Mesothelial cell of epicardium (in vitro differentiated cells): ENCODE results near the gene C10orf143. TPM values are rescaled to one million over a fixed set of nuclear protein-coding genes. Genes with fewer than 3 reads are reported as not detected.

Source experiments
- DNase-seq, 2 experiments: peaks; one replicate each; pipeline ENCODE4 v3.0.0; 2021; ENCODE audit warnings: low spot score in 2 of 2; ENCODE audit not compliant: unreplicated experiment in 2 of 2
- H3K27ac Mint-ChIP-seq: 2 replicates; pipeline ENCODE4 v1.8.0; 2021; ENCODE audit warnings: mixed read lengths
- H3K27me3 Mint-ChIP-seq: 2 replicates; pipeline ENCODE4 v1.8.0; 2021; ENCODE audit warnings: low read depth, mixed read lengths
- H3K36me3 Mint-ChIP-seq: 2 replicates; pipeline ENCODE4 v1.8.0; 2021; ENCODE audit warnings: mixed read lengths
- H3K4me1 Mint-ChIP-seq: 2 replicates; pipeline ENCODE4 v1.8.0; 2021; ENCODE audit warnings: mixed read lengths
- H3K4me3 Mint-ChIP-seq: 2 replicates; pipeline ENCODE4 v1.8.0; 2021; ENCODE audit warnings: mild to moderate bottlenecking, moderate library complexity, mixed read lengths
- H3K9me3 Mint-ChIP-seq: 2 replicates; pipeline ENCODE4 v1.8.0; 2021; ENCODE audit warnings: mixed read lengths
- CTCF ChIP-seq: fragments of 200-600 bp; sonication (generic); IDR thresholded peaks from one replicate; pipeline ENCODE4 v1.5.0; 2021; ENCODE audit warnings: antibody characterized with exemption; ENCODE audit not compliant: unreplicated experiment
- total RNA-seq: library from RNA; stranded (reverse); gene quantifications from 3 replicates; pipeline ENCODE4 v1.2.1, GENCODE V29; 2021

Gene C10orf143
- total RNA-seq, 1 donor from 2014 or later, result 2.2 TPM

DNA sequence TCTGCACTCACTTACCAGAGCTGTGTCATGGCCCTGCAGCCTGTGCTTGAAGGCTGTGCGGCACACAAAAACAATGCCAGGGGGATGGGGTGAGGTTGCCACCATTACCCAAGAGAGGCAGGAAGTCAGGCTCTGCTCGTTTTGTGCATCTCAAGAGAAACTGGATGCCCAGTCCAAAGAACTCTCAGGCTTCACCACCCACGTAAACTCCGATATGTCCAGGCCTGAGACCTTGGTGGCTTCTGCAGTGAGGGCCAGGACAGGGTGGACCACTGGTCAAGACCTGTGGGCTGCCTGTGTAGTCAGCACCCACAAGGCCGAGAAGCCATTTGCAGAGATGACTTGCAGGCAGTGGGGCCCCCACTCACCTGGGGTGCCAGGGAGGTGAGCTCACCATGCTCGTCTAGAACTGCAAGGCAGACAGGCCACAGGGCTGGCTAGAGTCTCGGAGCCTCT is 91.9 kb downstream of the C10orf143 start:
- Mint-ChIP-seq H3K36me3 (no peaks in the 10 kb centered on the region), H3K4me1 (no peaks in the 10 kb centered on the region), H3K4me3 (no peak overlapping the region), H3K27me3 (peaks cover 5% of the 10 kb centered on the region), H3K9me3 (no peaks in the 10 kb centered on the region), H3K27ac (no peak overlapping the region)
- DNase-seq, result peak in 1 of 2 experiments; percentile 35
- TF ChIP-seq CTCF, result no peak

GRCh38 chr10:130018265-130018664 is 92.4 kb downstream of the C10orf143 start:
- H3K4me1 Mint-ChIP-seq, result no peaks in the 10 kb centered on the region
- H3K9me3 Mint-ChIP-seq, result no peaks in the 10 kb centered on the region
- no peak overlapping the region for H3K27ac Mint-ChIP-seq

GRCh38 chr10:130017631-130018022 is 93.0 kb downstream of the C10orf143 start:
- TF ChIP-seq CTCF, result no peak
- H3K36me3 Mint-ChIP-seq, result no peaks in the 10 kb centered on the region
- H3K4me1 Mint-ChIP-seq, result no peaks in the 10 kb centered on the region
- no peak overlapping the region for H3K27ac Mint-ChIP-seq
- DNase-seq, result peak in 1 of 2 experiments; percentile 24
- H3K9me3 Mint-ChIP-seq, result no peaks in the 10 kb centered on the region
- peaks cover 12% of the 10 kb centered on the region for H3K27me3 Mint-ChIP-seq
- H3K4me3 Mint-ChIP-seq, result no peak overlapping the region

More at GRCh38 chr10:130018265-130018664, 92.4 kb downstream of the C10orf143 start:
- Mint-ChIP-seq H3K27me3 (peaks cover 7% of the 10 kb centered on the region), H3K4me3 (no peak overlapping the region), H3K36me3 (no peaks in the 10 kb centered on the region)
- TF ChIP-seq CTCF, result no peak
- peak in 1 of 2 experiments; percentile 35 for DNase-seq

- no peak overlapping the region for H3K27ac Mint-ChIP-seq
- no peaks in the 10 kb centered on the region for H3K9me3 Mint-ChIP-seq
- TF ChIP-seq CTCF, result no peak
These were observed 93.5 kb downstream of the C10orf143 start for GRCh38 chr10:130016993-130017630.

GRCh38 chr10:130016095-130016494 is 94.5 kb downstream of the C10orf143 start:
- Mint-ChIP-seq H3K4me1 (no peaks in the 10 kb centered on the region), H3K36me3 (no peaks in the 10 kb centered on the region), H3K27me3 (peaks cover 14% of the 10 kb centered on the region), H3K27ac (no peak overlapping the region), H3K9me3 (no peaks in the 10 kb centered on the region), H3K4me3 (no peak overlapping the region)
- DNase-seq, result no peak
- TF ChIP-seq CTCF, result no peak

More at GRCh38 chr10:130016993-130017630, 93.5 kb downstream of the C10orf143 start:
- Mint-ChIP-seq H3K4me3 (no peak overlapping the region), H3K27me3 (peaks cover 10% of the 10 kb centered on the region), H3K36me3 (no peaks in the 10 kb centered on the region), H3K4me1 (no peaks in the 10 kb centered on the region)
- DNase-seq, result no peak
